Endothelial cell of umbilical vein (primary cell): Measurements from ENCODE around the gene SPEF1. TPM values are rescaled to one million over a fixed set of nuclear protein-coding genes. Genes with fewer than 3 reads are reported as not detected.

Experiments used
- BruUV-seq: library from RNA; stranded (reverse); fragments of 400-500 nt; replicated peaks from 2 replicates; lab custom pipeline; 2021; lab: Mats Ljungman, UMichigan
- CTCF ChIA-PET: fragments of 300-600, 350-600 bp; sonication (Branson Sonifier 250); formaldehyde crosslinking; loops from one replicate; lab custom pipeline; 2021; ENCODE audit warnings: antibody characterized with exemption, inconsistent platforms; lab: Charles Lee
- POLR2A ChIA-PET: fragments of 300-600, 350-600 bp; sonication (Branson Sonifier 250); formaldehyde crosslinking; loops from one replicate; lab custom pipeline; 2021; ENCODE audit warnings: antibody characterized with exemption, inconsistent platforms; lab: Charles Lee
- DNase-seq: peaks from one replicate; pipeline ENCODE4 v3.0.0-alpha.2; 2011; ENCODE audit warnings: low read depth, low spot score
- FAIRE-seq: peaks from 2 replicates; lab custom pipeline; 2011; peaks lifted over from hg19 to GRCh38; lab: Jason Lieb, UNC
- H2AFZ ChIP-seq: 2 replicates; pipeline ENCODE4 v1.6.0; 2012; ENCODE audit warnings: low read depth, low read length, control low read depth, inconsistent platforms
- H3K27ac ChIP-seq: 2 replicates; pipeline ENCODE4 v1.5.1; 2011; ENCODE audit warnings: low read depth, mild to moderate bottlenecking, control low read depth, low read length, moderate library complexity; ENCODE audit not compliant: insufficient read depth
- H3K27me3 ChIP-seq, 2 experiments: 2 replicates each; pipeline versions ENCODE4 v1.6.0 to v1.6.1; 2011; ENCODE audit warnings: low read length in 2 of 2, mixed read lengths in 1 of 2; ENCODE audit not compliant: control insufficient read depth in 2 of 2, insufficient read depth in 2 of 2
- H3K36me3 ChIP-seq, 2 experiments: 2 replicates in 1 of 2; 3 replicates in 1 of 2; pipeline ENCODE4 v1.5.1; 2011; ENCODE audit warnings: low read length in 2 of 2, mild to moderate bottlenecking in 1 of 2, moderate library complexity in 1 of 2; ENCODE audit not compliant: control insufficient read depth in 2 of 2, insufficient read depth in 2 of 2; ENCODE audit errors: extremely low read depth in 1 of 2
- H3K4me1 ChIP-seq: 3 replicates; pipeline ENCODE4 v1.5.1; 2011; ENCODE audit warnings: mild to moderate bottlenecking, low read length; ENCODE audit not compliant: control insufficient read depth, insufficient read depth; ENCODE audit errors: extremely low read depth
- H3K4me2 ChIP-seq: 2 replicates; pipeline ENCODE4 v1.6.1; 2011; ENCODE audit warnings: low read length, control low read depth, mixed read lengths; ENCODE audit not compliant: insufficient read depth
- H3K4me3 ChIP-seq, 3 experiments: fragments of 200-600 bp in 1 of 3; sonication (generic), shearing (Covaris generic) in 1 of 3; replicated peaks in 1 of 3; 2 replicates each; pipeline ENCODE4 v1.5.1; 2011 to 2016; ENCODE audit warnings: control low read depth in 3 of 3, low read length in 3 of 3, mild to moderate bottlenecking in 2 of 3, inconsistent platforms in 1 of 3, low read depth in 1 of 3, moderate library complexity in 1 of 3; ENCODE audit not compliant: insufficient read depth in 1 of 3
- H3K79me2 ChIP-seq: 2 replicates; pipeline ENCODE4 v1.6.0; 2012; ENCODE audit warnings: low read length, inconsistent platforms; ENCODE audit not compliant: control insufficient read depth, insufficient read depth
- H3K9ac ChIP-seq: replicated peaks from 2 replicates; pipeline ENCODE3; 2011; ENCODE audit warnings: low read length, control low read depth; ENCODE audit not compliant: insufficient read depth; ENCODE audit errors: extremely low read depth
- H3K9me1 ChIP-seq: replicated peaks from 3 replicates; pipeline ENCODE4 v1.6.0; 2011; ENCODE audit warnings: mild to moderate bottlenecking, low read length; ENCODE audit not compliant: control insufficient read depth, insufficient read depth; ENCODE audit errors: extremely low read depth
- H3K9me3 ChIP-seq: replicated peaks from 2 replicates; pipeline ENCODE4 v1.5.1; 2012; ENCODE audit warnings: low read length, inconsistent platforms; ENCODE audit not compliant: control insufficient read depth, insufficient read depth
- H4K20me1 ChIP-seq: replicated peaks from 2 replicates; pipeline ENCODE3; 2011; ENCODE audit warnings: mild to moderate bottlenecking, low read length; ENCODE audit not compliant: control insufficient read depth, insufficient read depth; ENCODE audit errors: extremely low read depth
- EZH2 ChIP-seq: IDR thresholded peaks from 2 replicates; pipeline ENCODE4 v1.6.1; 2012; ENCODE audit warnings: borderline replicate concordance, low read depth, mild to moderate bottlenecking, moderate library complexity, low read length, inconsistent platforms; ENCODE audit not compliant: severe bottlenecking
- FOS ChIP-seq: IDR thresholded peaks from 2 replicates; pipeline ENCODE4 v1.6.1; 2011; ENCODE audit warnings: mild to moderate bottlenecking, low read length, moderate library complexity, borderline replicate concordance; ENCODE audit not compliant: insufficient read depth
- GATA2 ChIP-seq: IDR thresholded peaks from 2 replicates; pipeline ENCODE4 v1.7.0; 2011; ENCODE audit warnings: low read depth, mild to moderate bottlenecking, moderate library complexity, mixed read lengths, low read length; ENCODE audit not compliant: insufficient read length, insufficient read depth
- JUN ChIP-seq: IDR thresholded peaks from 2 replicates; pipeline ENCODE4 v1.6.1; 2011; ENCODE audit warnings: borderline replicate concordance, low read depth; ENCODE audit not compliant: insufficient read length, insufficient read depth
- MYC ChIP-seq: IDR thresholded peaks from one replicate; pipeline ENCODE4 v1.6.1; 2011; ENCODE audit warnings: mild to moderate bottlenecking, low read depth, low read length
- POLR2A ChIP-seq: IDR thresholded peaks from 2 replicates; pipeline ENCODE4 v1.6.1; 2012; ENCODE audit warnings: low read depth, mild to moderate bottlenecking, control low read depth, low read length
- POLR2AphosphoS5 ChIP-seq: IDR thresholded peaks from 2 replicates; pipeline ENCODE4 v1.6.1; 2012; ENCODE audit warnings: low read depth, mild to moderate bottlenecking, control low read depth, low read length, moderate library complexity; ENCODE audit not compliant: insufficient read depth
- dilution Hi-C: fragments of 300-500 bp; cut with MboI; formaldehyde crosslinking; loops from one replicate; pipeline ENCODE4 v1.15.0; 2019; ENCODE audit warnings: low sequenced_read_pairs; ENCODE audit not compliant: extremely low pct_ligation_motif_present
- intact Hi-C: fragments of 100-400 bp; cut with micrococcal nuclease; formaldehyde crosslinking; loops from one replicate; pipeline ENCODE4 v1.10.0; 2022
- polyA plus RNA-seq, 4 experiments: library from polyadenylated mRNA; depleted of rRNA in 3 of 4; stranded (reverse) in 3 of 4; unstranded in 1 of 4; fragments of >200 nt; gene quantifications; 2 replicates each; pipeline versions ENCODE4 v1.2.1 to v1.2.3, GENCODE V29; 2011 to 2012; ENCODE audit warnings: missing spikeins in 1 of 4
- total RNA-seq: library from RNA; stranded (reverse); gene quantifications from 2 replicates; pipeline ENCODE4 v1.2.3, GENCODE V29; 2021
- TF ChIP-seq, protein P1 (sequence below): IDR thresholded peaks from 2 replicates; pipeline ENCODE4 v1.6.1; 2011; ENCODE audit not compliant: insufficient read depth, insufficient read length
- TF ChIP-seq, protein P2 (sequence below), 2 donors: IDR thresholded peaks; 1 replicate in 1 of 2; 2 replicates in 1 of 2; pipeline ENCODE4 v1.5.1; 2011; ENCODE audit warnings: low read length in 2 of 2, mild to moderate bottlenecking in 2 of 2, moderate library complexity in 2 of 2, control low read depth in 1 of 2, inconsistent platforms in 1 of 2, low read depth in 1 of 2; ENCODE audit not compliant: insufficient read depth in 1 of 2; ENCODE audit errors: extremely low read depth in 1 of 2

The SPEF1 gene
- total and polyA plus RNA-seq, 2 donors (not counting 3 experiments of a cell fraction or from before 2014, with no cell fraction given), result 0.07 to 0.44 TPM

DNA sequence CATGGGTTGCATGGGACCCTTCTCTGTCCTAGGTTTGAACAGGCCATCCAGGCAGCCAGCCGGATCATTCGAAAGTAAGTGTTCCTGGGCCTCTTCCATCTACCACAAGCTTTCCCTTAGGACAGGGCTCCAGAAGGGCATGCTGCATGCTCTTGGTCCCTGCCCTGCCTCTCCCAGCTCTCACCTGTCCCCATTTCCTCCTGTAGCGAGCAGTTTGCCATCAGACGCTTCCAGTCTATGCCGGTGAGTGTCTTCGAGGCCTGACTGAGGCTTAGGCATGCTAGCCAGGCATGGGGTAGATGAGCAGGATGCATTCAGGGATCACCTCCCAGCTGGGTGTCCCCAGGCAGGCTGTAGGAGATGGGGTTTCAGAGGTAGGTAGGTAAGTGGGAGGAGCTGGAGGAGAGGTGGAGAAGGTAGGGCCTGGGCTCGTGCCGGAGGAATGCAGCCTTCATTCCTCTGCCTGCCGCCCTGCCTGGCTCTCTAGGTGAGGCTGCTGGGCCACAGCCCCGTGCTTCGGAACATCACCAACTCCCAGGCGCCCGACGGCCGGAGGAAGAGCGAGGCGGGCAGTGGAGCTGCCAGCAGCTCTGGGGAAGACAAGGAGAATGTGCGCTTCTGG, 19.1 kb upstream of the SPEF1 start:
- dilution Hi-C loops, result no loop called here
- Histone ChIP-seq H2AFZ (no peak overlapping the region), H3K36me3 (peaks cover 0 to 26% of the 10 kb centered on the region in 2 experiments), H3K4me1 (peaks cover 18% of the 10 kb centered on the region), H3K27me3 (no peaks in the 10 kb centered on the region), H4K20me1 (no peaks in the 10 kb centered on the region), H3K27ac (no peak overlapping the region), H3K4me2 (no peak overlapping the region), H3K9me1 (no peaks in the 10 kb centered on the region), H3K9me3 (no peaks in the 10 kb centered on the region), H3K79me2 (peaks cover 25% of the 10 kb centered on the region), H3K4me3 (no peak overlapping the region), H3K9ac (no peak overlapping the region)
- FAIRE-seq (no peak), DNase-seq (no peak)
- CTCF ChIA-PET, result interaction anchor here (0.8 to 1.9 kb wide), 4 partner anchors 16 to 20 kb away, joined by 3 to 6 read pairs (median 4); partner anchors contain the start of gene AP5S1
- intact Hi-C loops, result no loop called here
- POLR2A ChIA-PET, result no interaction called here
- no TSS peak for BruUV-seq
- TF ChIP-seq GATA2, result no peak
- no peak for TF ChIP-seq FOS
- TF ChIP-seq EZH2, result no peak
- no peak for TF ChIP-seq POLR2AphosphoS5
- TF ChIP-seq JUN, result no peak
- TF ChIP-seq, protein P1, sequence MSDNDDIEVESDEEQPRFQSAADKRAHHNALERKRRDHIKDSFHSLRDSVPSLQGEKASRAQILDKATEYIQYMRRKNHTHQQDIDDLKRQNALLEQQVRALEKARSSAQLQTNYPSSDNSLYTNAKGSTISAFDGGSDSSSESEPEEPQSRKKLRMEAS, result no peak
- TF ChIP-seq, protein P2, sequence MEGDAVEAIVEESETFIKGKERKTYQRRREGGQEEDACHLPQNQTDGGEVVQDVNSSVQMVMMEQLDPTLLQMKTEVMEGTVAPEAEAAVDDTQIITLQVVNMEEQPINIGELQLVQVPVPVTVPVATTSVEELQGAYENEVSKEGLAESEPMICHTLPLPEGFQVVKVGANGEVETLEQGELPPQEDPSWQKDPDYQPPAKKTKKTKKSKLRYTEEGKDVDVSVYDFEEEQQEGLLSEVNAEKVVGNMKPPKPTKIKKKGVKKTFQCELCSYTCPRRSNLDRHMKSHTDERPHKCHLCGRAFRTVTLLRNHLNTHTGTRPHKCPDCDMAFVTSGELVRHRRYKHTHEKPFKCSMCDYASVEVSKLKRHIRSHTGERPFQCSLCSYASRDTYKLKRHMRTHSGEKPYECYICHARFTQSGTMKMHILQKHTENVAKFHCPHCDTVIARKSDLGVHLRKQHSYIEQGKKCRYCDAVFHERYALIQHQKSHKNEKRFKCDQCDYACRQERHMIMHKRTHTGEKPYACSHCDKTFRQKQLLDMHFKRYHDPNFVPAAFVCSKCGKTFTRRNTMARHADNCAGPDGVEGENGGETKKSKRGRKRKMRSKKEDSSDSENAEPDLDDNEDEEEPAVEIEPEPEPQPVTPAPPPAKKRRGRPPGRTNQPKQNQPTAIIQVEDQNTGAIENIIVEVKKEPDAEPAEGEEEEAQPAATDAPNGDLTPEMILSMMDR (IDR thresholded peaks at IDR 0.05; ENCODE audit: extremely low read depth in 1 of 2, insufficient read depth in 1 of 2, low read depth in 1 of 2, low read length in 2 of 2), result no peak
- TF ChIP-seq MYC, result no peak
- no peak for TF ChIP-seq POLR2A
